Measurements from ENCODE around the gene NELFB. TPM values are rescaled to one million over a fixed set of nuclear protein-coding genes. Genes with fewer than 3 reads are reported as not detected.
A peak's percentile ranks its signal among the peaks of the same experiment; 100 is the strongest.

Gene NELFB
- total and polyA plus RNA-seq, 9 of the 15 experiments (the other 6 are each of a cell fraction or from before 2014, with no cell fraction given), result 0.24 to 84.0 (median 29.7) TPM

DNA sequence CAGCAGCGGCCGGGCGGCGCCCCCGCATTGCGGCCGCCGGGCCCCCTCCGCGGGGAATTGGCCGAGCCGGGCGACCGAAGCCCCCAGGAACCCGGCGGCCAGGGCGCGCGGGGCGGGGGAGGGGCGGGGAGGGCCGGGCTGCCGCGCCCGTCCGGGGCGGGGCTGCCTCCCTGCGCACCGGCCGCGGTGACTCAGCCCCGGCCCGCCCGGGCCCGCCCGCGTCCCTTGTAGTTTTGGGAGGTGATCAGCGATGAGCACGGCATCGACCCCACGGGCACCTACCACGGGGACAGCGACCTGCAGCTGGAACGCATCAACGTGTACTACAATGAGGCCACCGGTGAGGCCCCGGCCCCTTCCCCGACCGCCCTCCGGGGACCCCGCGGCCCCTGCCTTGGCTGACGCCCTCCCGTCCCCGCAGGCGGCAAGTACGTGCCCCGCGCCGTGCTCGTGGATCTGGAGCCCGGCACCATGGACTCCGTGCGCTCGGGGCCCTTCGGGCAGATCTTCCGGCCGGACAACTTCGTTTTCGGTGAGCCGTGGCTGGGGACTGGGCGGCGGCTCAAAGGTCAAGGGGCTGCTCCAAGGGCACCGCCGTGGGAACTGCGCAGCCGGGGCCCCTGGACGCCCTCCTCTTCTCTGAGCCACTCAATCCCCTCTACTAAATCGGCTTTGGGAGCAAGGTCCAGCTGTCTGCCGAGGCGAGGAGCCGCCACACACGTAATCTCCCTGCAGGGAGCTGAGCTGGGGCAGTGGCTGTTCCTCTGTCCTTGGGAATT is 13.4 kb upstream of the NELFB start (continued):
- TF ChIP-seq, protein P1, sequence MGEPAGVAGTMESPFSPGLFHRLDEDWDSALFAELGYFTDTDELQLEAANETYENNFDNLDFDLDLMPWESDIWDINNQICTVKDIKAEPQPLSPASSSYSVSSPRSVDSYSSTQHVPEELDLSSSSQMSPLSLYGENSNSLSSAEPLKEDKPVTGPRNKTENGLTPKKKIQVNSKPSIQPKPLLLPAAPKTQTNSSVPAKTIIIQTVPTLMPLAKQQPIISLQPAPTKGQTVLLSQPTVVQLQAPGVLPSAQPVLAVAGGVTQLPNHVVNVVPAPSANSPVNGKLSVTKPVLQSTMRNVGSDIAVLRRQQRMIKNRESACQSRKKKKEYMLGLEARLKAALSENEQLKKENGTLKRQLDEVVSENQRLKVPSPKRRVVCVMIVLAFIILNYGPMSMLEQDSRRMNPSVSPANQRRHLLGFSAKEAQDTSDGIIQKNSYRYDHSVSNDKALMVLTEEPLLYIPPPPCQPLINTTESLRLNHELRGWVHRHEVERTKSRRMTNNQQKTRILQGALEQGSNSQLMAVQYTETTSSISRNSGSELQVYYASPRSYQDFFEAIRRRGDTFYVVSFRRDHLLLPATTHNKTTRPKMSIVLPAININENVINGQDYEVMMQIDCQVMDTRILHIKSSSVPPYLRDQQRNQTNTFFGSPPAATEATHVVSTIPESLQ (CRISPR knock-in tag; IDR thresholded peaks at IDR 0.05), result no peak; the same call in 1 of the 2 replicates

DNA sequence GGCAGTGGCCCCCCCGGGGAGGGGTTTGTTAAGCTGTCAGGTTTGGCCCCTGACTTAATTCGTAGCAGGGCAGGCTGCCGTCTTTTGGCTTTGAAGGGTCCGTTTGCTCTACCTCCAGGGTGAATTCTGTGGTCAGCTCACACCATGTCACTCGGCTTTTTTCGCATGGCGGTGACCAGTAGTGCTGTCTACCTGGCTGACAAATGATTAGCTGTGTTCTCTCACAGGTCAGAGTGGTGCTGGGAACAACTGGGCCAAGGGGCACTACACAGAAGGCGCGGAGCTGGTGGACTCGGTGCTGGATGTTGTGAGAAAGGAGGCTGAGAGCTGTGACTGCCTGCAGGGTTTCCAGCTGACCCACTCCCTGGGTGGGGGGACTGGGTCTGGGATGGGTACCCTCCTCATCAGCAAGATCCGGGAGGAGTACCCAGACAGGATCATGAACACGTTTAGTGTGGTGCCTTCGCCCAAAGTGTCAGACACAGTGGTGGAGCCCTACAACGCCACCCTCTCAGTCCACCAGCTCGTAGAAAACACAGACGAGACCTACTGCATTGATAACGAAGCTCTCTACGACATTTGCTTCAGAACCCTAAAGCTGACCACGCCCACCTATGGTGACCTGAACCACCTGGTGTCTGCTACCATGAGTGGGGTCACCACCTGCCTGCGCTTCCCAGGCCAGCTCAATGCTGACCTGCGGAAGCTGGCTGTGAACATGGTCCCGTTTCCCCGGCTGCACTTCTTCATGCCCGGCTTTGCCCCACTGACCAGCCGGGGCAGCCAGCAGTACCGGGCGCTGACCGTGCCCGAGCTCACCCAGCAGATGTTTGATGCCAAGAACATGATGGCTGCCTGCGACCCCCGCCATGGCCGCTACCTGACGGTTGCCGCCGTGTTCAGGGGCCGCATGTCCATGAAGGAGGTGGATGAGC is 12.6 kb upstream of the NELFB start:
- H3K79me2 ChIP-seq (ENCODE audit: control insufficient read depth, insufficient read depth, low read length), result peaks cover 57% of the 10 kb centered on the region
- BruUV-seq (replicated peaks), result no TSS peak
- FAIRE-seq (peak; percentile 74), DNase-seq (ENCODE audit: extremely low read depth in 1 of 4, low spot score in 3 of 4) (no peak), ATAC-seq (no peak)
- ChIA-PET CTCF (ENCODE audit: low intra/inter-chr PET ratio) (no interaction called here), POLR2A (interaction anchor here (0.6 to 6.5 kb wide), 28 partner anchors 12 to 869 kb away, joined by 3 to 221 read pairs (median 4); partner anchors contain the start of genes ANAPC2, CARD9, CYSRT1 and EXD3)
- 57% methylated on average over 35 of the region's 36 CpGs for WGBS (ENCODE audit: insufficient coverage, low coverage, missing lambda C conversion rate)
- no peaks in the 10 kb centered on the region for H3K9me3 ChIP-seq (replicated peaks; ENCODE audit: control insufficient read depth, insufficient read depth, low read depth, low read length)
- peaks cover 30% of the 10 kb centered on the region for H4K20me1 ChIP-seq (replicated peaks; ENCODE audit: control insufficient read depth, insufficient read depth, low read length)
- H3K27me3 ChIP-seq (ENCODE audit: control insufficient read depth in 2 of 2, insufficient read depth in 2 of 2, low read length in 2 of 2), result no peaks in the 10 kb centered on the region
- in situ Hi-C loops (cut with MboI), result loop anchor here (25.0 kb wide), 1 partner anchor 455 kb away; the partner anchor contains the start of genes CCDC183 and TMEM141
- peak overlapping the region; percentile 87 to 100 for H3K9ac ChIP-seq (ENCODE audit: insufficient read depth in 1 of 2, low read depth in 2 of 2, low read length in 2 of 2)
- peaks cover 30% of the 10 kb centered on the region for H3K36me3 ChIP-seq (ENCODE audit: control insufficient read depth, insufficient read depth, low read length)
- intact Hi-C loops (cut with micrococcal nuclease), result loop anchor here (5.0 to 10.0 kb wide), 2 partner anchors 60 to 458 kb away; partner anchors contain the start of gene NRARP
- peak overlapping the region; percentile 96 for H3K4me3 ChIP-seq
- H3K27ac ChIP-seq (ENCODE audit: extremely low read depth, low read depth, low read length), result peak overlapping the region; percentile 90
- peaks cover 24 to 87% of the 10 kb centered on the region in 2 experiments; a peak in 4 of 5 replicates for H3K4me1 ChIP-seq (replicated peaks in 1 of 2; ENCODE audit: control insufficient read depth in 2 of 2, insufficient read depth in 2 of 2, low read length in 2 of 2)
- H3K9me1 ChIP-seq (ENCODE audit: control insufficient read depth, insufficient read depth, low read length), result peaks cover 4% of the 10 kb centered on the region
- H2AFZ ChIP-seq (ENCODE audit: low read depth, low read length), result no peak overlapping the region
- H3K4me2 ChIP-seq (ENCODE audit: insufficient read depth, low read length), result peak overlapping the region; percentile 95
- TF ChIP-seq SP1 (CRISPR knock-in tag; IDR thresholded peaks at IDR 0.05), result peak; percentile 35; the same call in 1 of the 2 replicates
- TF ChIP-seq YY1 (IDR thresholded peaks at IDR 0.05; ENCODE audit: borderline replicate concordance in 1 of 3, control insufficient read depth in 1 of 3, extremely low read depth in 1 of 3, insufficient read depth in 3 of 3, insufficient read length in 1 of 3, insufficient replicate concordance in 2 of 3, low read depth in 1 of 3, low read length in 2 of 3), result peak in 1 of 3 experiments; percentile 40
- TF ChIP-seq, protein P2, sequence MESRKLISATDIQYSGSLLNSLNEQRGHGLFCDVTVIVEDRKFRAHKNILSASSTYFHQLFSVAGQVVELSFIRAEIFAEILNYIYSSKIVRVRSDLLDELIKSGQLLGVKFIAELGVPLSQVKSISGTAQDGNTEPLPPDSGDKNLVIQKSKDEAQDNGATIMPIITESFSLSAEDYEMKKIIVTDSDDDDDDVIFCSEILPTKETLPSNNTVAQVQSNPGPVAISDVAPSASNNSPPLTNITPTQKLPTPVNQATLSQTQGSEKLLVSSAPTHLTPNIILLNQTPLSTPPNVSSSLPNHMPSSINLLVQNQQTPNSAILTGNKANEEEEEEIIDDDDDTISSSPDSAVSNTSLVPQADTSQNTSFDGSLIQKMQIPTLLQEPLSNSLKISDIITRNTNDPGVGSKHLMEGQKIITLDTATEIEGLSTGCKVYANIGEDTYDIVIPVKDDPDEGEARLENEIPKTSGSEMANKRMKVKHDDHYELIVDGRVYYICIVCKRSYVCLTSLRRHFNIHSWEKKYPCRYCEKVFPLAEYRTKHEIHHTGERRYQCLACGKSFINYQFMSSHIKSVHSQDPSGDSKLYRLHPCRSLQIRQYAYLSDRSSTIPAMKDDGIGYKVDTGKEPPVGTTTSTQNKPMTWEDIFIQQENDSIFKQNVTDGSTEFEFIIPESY (CRISPR knock-in tag; IDR thresholded peaks at IDR 0.05), result peak; percentile 92
- peak; percentile 84 for TF ChIP-seq RBFOX2 (IDR thresholded peaks at IDR 0.05; ENCODE audit: low read depth, low read length)
- no peak for TF ChIP-seq ELF2 (CRISPR knock-in tag; IDR thresholded peaks at IDR 0.05)
- no peak for TF ChIP-seq ZNF41 (CRISPR knock-in tag; conservative IDR thresholded peaks at IDR 0.05)
- TF ChIP-seq ZNF707 (CRISPR knock-in tag; conservative IDR thresholded peaks at IDR 0.05), result peak; percentile 61; the same call in 1 of the 2 replicates
- TF ChIP-seq PYGO2 (tag; IDR thresholded peaks at IDR 0.05), result no peak
- no peak for TF ChIP-seq CBX1 (IDR thresholded peaks at IDR 0.05; ENCODE audit: low read depth)
- TF ChIP-seq CREM (IDR thresholded peaks at IDR 0.05; ENCODE audit: low read depth), result no peak
- no peak for TF ChIP-seq SETDB1 (IDR thresholded peaks at IDR 0.05; ENCODE audit: low read length)
- 0 out of 2 replicates have a peak, but pooled peaks have one; percentile 4 for TF ChIP-seq FOXK1 (CRISPR knock-in tag; IDR thresholded peaks at IDR 0.05; ENCODE audit: borderline replicate concordance)
